ENCODE measurements around the gene GIT2. TPM values are rescaled to one million over a fixed set of nuclear protein-coding genes. Genes with fewer than 3 reads are reported as not detected.
A peak's percentile ranks its signal among the peaks of the same experiment; 100 is the strongest.

Gene GIT2
- total RNA-seq, 4 donors from 2014 or later: 39.8 to 62.9 (median 55.5) TPM

DNA sequence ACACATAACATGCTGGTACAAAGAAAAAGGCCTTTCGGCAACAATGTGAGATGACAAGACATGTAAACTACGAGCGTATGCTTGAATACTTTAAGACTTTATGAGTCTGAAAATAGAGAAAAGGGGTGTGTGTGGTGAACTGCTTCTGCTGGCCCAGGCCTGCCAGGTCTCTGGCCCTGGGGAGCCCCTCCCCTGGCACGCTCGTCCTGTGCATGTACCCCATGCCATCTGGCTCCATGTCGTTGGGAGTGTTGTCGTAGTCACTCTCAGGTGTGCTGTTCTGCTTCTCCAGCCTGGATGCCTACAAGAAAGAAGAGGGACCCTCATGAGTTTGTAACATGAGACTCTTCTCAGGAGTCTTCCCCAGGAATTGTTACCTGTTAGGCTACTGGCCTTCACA lies 57.2 kb downstream of the GIT2 start:
- TF ChIP-seq POLR2A (IDR thresholded peaks at IDR 0.05) (no peak), EP300 (IDR thresholded peaks at IDR 0.05) (no peak), CTCF (IDR thresholded peaks at IDR 0.05) (no peak)
- no peak overlapping the region for H3K27ac ChIP-seq
- H3K36me3 ChIP-seq: peaks cover 0 to 64% (median 11%) of the 10 kb centered on the region in 3 donors
- no peaks in the 10 kb centered on the region for H3K9me3 ChIP-seq
- H3K27me3 ChIP-seq: no peaks in the 10 kb centered on the region
- peaks cover 0 to 15% (median 0%) of the 10 kb centered on the region in 4 donors for H3K4me1 ChIP-seq
- DNase-seq (ENCODE audit: low spot score in 2 of 2): no peak
- WGBS, 2 donors: 92 to 95% methylated on average over 7 of the region's 7 CpGs
- H3K4me3 ChIP-seq: no peak overlapping the region

GRCh38 chr12:109937371-109937770 lies 58.8 kb downstream of the GIT2 start:
- TF ChIP-seq CTCF (IDR thresholded peaks at IDR 0.05): no peak
- no peak for TF ChIP-seq POLR2A (IDR thresholded peaks at IDR 0.05)
- no peak for TF ChIP-seq EP300 (IDR thresholded peaks at IDR 0.05)
- no peaks in the 10 kb centered on the region for H3K27me3 ChIP-seq
- peaks cover 0 to 14% (median 2%) of the 10 kb centered on the region in 4 donors for H3K4me1 ChIP-seq
- DNase-seq (ENCODE audit: low spot score in 2 of 2): no peak
- no peaks in the 10 kb centered on the region for H3K9me3 ChIP-seq
- H3K27ac ChIP-seq: peak overlapping the region in 2 of 4 donors; percentile 72 to 77
- H3K4me3 ChIP-seq: no peak overlapping the region
- H3K36me3 ChIP-seq: peaks cover 0 to 79% (median 11%) of the 10 kb centered on the region in 3 donors
- 35 to 57% methylated on average over 5 of the region's 5 CpGs for WGBS, 2 donors

DNA sequence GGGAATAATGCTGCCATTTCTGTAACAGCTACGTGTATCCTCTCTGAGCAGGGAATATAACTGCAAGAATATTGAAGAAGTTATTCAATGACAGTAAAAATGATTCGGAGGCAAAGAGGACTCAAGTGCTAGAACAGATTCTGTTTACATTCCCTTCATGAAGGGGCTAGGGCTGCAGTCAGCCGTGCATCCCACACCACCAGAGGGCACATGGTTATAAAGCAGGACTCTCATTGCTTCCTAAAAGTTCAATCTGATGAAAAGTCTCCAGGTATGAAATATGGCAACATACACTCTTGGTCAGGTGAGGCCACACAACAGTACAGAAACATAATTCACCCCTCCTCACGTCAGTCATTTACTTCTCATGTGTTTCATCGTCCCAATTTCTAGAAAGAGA lies 62.1 kb downstream of the GIT2 start:
- peak in 1 of 5 experiments; percentile 30 for TF ChIP-seq CTCF (IDR thresholded peaks at IDR 0.05)
- TF ChIP-seq POLR2A (IDR thresholded peaks at IDR 0.05): no peak
- no peaks in the 10 kb centered on the region for H3K9me3 ChIP-seq
- 72 to 74% methylated on average over 5 of the region's 5 CpGs for whole genome bisulfite sequencing, 2 donors
- peaks cover 0 to 14% (median 2%) of the 10 kb centered on the region in 4 donors for H3K4me1 ChIP-seq
- no peak for DNase-seq (ENCODE audit: low spot score in 2 of 2)
- no peaks in the 10 kb centered on the region for H3K27me3 ChIP-seq
- peak overlapping the region in 2 of 4 donors; percentile 70 to 75 for H3K27ac ChIP-seq
- peaks cover 0 to 99% (median 18%) of the 10 kb centered on the region in 3 donors for H3K36me3 ChIP-seq
- H3K4me3 ChIP-seq: no peak overlapping the region

DNA sequence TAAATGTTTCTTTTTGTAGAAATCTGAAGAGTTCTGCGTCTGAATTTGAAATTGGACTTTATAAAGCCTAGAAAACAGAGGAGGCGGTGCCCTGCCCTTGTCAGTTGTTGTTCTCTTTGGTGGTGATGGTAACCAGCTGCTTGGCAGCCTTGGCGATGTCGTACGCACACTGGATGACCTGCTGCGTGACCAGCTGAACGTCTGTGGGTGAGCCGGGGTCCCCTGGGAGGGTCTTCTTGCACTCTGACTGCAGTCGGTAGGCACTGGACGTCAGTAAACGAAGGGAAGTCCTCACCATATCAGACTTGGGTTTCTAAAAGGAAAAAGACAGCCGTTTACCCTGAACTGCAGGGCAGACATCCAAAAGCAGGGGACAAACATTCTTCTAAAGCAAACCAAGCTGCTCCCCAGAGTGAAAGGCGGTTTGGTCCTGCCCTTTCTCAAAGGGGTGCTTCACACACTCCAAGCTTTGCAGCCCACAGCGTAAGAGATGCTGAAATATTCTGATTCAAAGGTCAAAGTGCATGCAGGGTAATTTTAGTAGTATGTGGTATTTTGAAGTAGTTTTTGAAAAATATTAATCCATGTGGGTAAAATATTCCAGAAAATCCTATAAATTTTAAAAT lies 63.2 kb downstream of the GIT2 start:
- DNase-seq (ENCODE audit: low spot score in 2 of 2): peak; percentile 19 to 53
- peaks cover 0 to 99% (median 8%) of the 10 kb centered on the region in 3 donors for H3K36me3 ChIP-seq
- peak in 1 of 2 donors; percentile 15 for TF ChIP-seq EP300 (IDR thresholded peaks at IDR 0.05)
- TF ChIP-seq CTCF (IDR thresholded peaks at IDR 0.05): no peak
- H3K27ac ChIP-seq: peak overlapping the region; percentile 23 to 75 (median 48)
- H3K4me3 ChIP-seq: no peak overlapping the region
- H3K9me3 ChIP-seq: no peaks in the 10 kb centered on the region
- 44 to 59% methylated on average over 14 of the region's 14 CpGs for WGBS, 2 donors
- H3K4me1 ChIP-seq: peaks cover 0 to 11% (median 2%) of the 10 kb centered on the region in 4 donors
- no peaks in the 10 kb centered on the region for H3K27me3 ChIP-seq

GRCh38 chr12:109931143-109931542 lies 65.0 kb downstream of the GIT2 start:
- Histone ChIP-seq H3K27me3 (no peaks in the 10 kb centered on the region), H3K27ac (peak overlapping the region in 2 of 4 donors; percentile 26 to 70), H3K4me1 (peaks cover 0 to 5% (median 2%) of the 10 kb centered on the region in 4 donors), H3K9me3 (no peaks in the 10 kb centered on the region), H3K36me3 (peaks cover 0 to 92% (median 7%) of the 10 kb centered on the region in 3 donors), H3K4me3 (no peak overlapping the region)
- no peak for TF ChIP-seq EP300 (IDR thresholded peaks at IDR 0.05)
- TF ChIP-seq POLR2A (IDR thresholded peaks at IDR 0.05): no peak
- no peak for TF ChIP-seq CTCF (IDR thresholded peaks at IDR 0.05)
- 84 to 97% methylated on average over 5 of the region's 5 CpGs for WGBS, 2 donors
- no peak for DNase-seq (ENCODE audit: low spot score in 2 of 2)

Data from tibial nerve (tissue), 4 donors.